ENCODE results near the gene AMBP.
"Not testable (repeated sequence)": the region's sequence is repeated elsewhere in the genome, so short reads cannot be mapped to it uniquely, and the experiment has no call there.

The AMBP gene

DNA sequence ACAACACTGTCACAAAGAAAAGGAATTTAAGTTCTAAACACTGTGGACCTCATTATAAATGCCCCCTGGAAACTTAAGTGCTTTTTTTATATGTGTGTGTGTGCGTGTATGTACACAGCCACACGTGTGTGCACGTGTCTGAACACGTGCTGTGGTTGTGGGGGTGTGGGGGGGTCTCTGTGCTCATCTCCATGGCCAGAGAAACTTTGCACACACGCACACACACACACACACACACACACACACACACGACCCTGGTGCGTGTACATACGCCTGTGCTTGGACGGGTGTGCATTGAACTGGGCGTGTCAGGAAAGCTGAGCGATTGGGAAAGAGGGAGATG lies 27.9 kb downstream of the AMBP start:
- no peak for DNase-seq

DNA sequence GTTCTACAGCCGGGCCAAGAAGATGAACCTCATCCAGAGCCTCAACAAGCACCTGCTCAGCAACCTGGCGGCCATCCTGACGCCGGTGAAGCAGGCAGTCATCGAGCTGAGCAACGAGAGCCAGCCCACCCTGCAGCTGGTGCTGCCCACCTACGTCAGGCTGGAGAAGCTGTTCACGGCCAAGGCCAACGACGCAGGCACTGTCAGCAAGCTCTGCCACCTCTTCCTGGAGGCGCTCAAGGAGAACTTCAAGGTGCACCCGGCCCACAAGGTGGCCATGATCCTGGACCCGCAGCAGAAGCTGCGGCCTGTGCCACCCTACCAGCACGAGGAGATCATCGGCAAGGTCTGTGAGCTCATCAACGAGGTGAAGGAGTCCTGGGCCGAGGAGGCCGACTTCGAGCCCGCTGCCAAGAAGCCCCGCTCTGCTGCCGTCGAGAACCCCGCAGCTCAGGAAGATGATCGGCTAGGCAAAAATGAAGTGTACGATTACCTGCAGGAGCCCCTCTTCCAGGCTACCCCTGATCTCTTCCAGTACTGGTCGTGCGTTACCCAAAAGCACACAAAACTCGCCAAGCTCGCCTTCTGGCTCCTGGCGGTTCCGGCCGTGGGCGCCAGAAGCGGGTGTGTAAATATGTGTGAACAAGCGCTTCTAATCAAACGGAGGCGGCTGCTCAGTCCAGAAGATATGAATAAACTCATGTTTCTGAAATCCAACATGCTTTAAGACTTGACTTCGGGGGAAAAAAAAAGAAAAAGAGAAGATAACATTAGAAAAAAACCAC lies 28.5 kb downstream of the AMBP start:
- DNase-seq: no peak

DNA sequence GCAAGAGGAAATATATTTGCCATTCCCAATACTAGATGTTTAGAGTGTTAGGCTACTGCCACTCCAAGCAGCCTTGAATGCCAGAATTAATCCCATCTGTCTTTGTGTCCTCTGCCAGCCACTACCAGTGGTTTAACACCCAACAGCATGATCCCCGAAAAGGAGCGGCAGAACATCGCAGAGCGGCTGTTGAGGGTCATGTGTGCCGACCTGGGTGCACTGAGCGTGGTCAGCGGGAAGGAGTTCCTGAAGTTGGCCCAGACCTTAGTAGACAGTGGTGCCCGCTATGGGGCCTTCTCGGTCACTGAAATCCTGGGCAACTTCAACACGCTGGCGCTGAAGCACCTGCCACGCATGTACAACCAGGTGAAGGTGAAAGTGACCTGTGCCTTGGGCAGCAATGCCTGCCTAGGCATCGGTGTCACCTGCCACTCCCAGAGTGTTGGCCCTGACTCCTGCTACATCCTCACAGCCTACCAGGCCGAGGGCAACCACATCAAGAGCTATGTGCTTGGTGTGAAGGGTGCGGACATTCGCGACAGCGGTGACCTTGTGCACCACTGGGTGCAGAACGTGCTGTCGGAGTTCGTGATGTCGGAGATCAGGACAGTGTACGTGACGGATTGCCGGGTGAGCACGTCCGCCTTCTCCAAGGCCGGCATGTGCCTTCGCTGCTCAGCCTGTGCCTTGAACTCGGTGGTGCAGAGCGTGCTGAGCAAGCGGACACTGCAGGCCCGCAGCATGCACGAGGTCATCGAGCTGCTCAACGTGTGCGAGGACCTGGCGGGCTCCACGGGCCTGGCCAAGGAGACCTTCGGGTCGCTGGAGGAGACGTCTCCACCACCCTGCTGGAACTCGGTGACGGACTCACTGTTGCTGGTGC lies 29.3 kb downstream of the AMBP start:
- no peak for DNase-seq

GRCh38 chr9:114047717-114048116 lies 30.4 kb downstream of the AMBP start:
- no peak for DNase-seq

- DNase-seq: no peak
Measured at GRCh38 chr9:114046875-114047274, 31.2 kb downstream of the AMBP start.

GRCh38 chr9:114046237-114046755 lies 31.8 kb downstream of the AMBP start:
- DNase-seq: no peak

DNA sequence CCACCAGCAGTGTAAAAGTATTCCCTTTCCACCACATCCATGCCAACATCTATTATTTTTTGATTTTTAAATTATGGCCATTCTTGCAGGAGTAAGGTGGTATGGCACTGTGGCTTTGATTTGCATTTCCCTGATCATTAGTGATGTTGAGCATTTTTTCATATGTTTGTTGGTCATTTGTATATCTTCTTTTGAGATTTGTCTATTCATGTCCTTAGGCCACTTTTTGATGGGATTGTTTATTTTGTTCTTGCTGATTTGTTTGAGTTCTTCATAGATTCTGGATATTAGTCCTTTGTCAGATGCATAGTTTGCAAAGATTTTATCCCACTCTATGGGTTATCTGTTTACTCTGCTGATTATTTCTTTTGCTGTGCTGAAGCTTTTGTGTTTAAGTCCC lies 34.4 kb downstream of the AMBP start:
- not testable (repeated sequence) for DNase-seq

DNA sequence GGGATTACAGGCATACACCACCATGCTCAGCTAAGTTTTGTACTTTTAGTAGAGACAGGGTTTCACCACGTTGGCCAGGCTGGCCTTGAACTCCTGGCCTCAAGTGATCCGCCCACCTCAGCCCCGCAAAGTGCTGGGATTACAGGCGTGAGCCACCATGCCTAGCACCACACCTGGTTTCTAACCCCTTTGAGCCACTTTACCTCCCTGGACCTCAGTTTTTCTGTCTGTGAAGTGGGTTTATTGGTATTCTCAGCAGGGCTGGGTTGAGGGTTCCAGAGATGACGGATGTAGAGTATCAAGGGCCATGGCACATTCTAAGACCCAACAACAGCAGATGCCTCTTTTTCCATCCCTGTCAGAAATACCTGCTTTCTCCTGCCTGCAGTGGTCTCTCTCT lies 38.6 kb downstream of the AMBP start:
- no peak for DNase-seq

DNA sequence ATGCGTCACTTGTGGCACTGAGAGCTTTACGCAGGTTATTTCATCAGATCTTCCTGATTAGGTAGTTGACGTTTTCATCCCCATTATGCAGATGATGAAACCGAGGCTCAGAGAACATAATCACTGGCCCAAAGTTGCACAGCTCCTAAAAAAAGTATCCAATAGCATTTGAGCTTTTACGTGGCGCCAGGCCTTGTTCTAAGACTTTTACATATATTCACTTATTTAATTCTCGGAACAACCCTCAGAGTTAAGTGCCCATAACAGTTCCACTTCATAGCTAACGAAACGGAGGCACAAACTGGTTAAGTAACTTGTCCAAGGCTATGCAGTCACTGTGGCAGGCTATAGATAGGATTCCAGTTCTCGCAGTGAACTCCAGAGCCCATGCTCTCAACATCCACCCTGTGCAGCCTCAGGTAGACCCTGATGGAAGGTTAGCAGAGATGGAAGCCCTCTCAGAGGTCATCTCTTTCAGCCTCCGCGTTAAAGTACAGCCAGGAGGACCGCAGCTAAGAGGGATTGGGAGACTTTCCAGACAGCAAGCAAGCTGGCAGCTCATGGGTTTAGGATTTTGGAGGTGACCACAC lies 39.3 kb downstream of the AMBP start:
- no peak for DNase-seq

GRCh38 chr9:114037961-114038723 lies 40.0 kb downstream of the AMBP start:
- DNase-seq: no peak

GRCh38 chr9:114037249-114037648 lies 40.9 kb downstream of the AMBP start:
- no peak for DNase-seq

DNA sequence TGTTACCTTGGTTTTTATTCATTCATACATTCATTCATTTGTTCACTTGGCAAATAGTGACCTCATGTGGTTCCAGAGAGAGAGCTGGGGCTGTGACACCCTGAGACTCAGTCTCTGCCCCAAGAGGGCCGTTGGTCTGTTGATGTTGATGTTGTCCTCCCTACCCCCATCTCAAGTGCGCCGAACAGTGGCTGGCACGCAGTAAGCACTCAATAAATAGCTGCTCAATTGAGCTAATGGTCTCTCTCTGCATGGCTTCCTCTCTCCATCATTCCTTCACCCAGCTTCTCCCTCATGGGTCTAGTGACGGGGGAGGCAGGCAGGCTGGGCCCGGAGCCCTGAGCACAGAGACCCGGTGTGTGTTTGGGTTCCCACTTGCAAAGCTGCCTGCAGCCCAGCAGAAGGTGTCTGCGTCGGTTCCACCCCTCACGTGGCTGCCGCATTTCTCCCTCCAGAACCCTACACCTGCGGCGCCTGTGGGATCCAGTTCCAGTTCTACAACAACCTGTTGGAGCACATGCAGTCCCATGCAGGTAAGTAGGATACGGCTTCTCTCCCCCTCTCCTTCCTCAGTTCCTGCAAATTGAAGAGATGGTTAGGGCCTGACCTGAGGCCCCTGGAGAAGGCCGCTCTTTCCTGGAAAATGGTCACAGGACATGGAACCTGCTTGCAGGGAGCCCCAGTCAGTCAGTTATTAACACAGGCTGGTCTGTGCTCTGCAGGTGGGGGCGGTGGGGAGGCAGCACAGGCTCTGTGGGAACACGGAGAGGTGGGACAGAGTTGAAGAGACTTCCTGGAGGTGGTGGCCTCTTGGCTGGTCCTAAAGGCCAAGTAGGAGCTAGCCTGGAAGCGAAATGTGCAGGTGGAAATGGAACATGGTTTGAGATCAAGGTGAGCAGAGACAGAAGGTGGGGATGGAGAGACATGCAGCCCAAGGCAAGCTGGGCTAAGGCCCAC lies 42.0 kb downstream of the AMBP start:
- no peak for DNase-seq

DNA sequence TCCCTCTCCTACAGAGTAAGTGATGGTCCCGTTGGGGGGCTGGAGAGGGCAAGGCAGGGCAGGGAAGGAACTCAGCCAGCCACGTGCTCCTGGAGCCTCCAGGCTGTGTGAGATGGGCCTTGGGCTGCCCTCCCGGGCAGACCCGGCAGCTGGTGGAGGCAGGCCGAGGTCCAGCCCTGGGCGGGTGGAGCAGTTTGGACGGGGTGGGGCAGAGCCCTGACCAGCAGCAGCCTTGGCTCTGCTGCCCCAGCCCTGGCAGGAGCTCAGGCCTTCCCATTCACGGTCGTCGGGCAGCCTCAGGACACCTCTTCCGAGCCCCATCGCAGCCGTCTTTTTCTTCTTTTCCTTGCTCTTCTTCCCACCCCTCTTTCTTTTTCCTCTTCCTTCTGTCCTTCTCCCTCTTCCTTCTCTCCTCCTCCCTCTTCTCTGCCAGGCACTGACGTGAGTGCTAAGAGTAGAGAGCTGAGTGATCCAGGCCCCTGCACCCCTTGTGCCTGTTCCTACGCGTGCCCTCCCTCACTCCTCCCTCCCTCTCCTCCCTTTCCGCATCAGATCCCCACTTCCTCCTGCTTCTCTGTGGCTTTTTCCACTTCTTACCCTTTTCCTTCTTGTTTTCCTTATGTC lies 42.8 kb downstream of the AMBP start:
- no peak for DNase-seq

- DNase-seq: no peak
Measured at GRCh38 chr9:114034661-114035062, 43.4 kb downstream of the AMBP start.

- DNase-seq: no peak
Measured at GRCh38 chr9:114034196-114034595, 43.9 kb downstream of the AMBP start.

DNA sequence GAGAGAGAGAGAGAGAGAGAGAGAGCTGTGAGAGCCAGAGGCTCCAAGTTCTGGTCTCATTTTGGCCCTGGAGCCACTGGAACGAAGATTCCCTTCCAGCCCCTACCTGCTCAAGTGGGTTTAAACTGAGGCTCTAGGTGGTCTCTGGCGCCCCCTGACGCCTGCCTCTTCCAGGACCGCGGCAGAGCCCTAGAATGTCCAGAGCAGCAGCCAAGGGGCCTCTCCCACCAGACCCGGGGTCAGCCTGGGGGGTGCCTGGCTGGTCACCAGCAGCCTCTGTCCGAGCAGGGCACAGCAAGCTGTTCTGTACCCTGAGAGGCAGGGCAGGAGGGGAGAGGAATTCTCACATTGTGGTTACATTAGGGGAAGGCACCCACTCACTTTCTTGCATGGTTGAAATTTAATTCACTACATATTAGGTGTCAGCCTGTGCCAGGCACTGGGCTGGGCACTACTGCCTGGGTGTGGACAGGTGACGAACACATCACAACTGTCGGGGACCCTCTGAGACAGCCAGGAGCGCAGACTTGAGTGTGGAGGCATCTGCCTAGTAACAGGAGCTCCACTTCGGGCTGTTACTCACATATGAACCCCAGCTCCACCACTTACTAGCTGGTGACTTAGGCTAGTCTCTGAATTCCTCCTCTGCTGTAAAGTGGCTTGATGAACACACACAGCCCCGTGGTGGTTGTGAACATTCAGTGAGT lies 44.5 kb downstream of the AMBP start:
- DNase-seq: no peak

DNA sequence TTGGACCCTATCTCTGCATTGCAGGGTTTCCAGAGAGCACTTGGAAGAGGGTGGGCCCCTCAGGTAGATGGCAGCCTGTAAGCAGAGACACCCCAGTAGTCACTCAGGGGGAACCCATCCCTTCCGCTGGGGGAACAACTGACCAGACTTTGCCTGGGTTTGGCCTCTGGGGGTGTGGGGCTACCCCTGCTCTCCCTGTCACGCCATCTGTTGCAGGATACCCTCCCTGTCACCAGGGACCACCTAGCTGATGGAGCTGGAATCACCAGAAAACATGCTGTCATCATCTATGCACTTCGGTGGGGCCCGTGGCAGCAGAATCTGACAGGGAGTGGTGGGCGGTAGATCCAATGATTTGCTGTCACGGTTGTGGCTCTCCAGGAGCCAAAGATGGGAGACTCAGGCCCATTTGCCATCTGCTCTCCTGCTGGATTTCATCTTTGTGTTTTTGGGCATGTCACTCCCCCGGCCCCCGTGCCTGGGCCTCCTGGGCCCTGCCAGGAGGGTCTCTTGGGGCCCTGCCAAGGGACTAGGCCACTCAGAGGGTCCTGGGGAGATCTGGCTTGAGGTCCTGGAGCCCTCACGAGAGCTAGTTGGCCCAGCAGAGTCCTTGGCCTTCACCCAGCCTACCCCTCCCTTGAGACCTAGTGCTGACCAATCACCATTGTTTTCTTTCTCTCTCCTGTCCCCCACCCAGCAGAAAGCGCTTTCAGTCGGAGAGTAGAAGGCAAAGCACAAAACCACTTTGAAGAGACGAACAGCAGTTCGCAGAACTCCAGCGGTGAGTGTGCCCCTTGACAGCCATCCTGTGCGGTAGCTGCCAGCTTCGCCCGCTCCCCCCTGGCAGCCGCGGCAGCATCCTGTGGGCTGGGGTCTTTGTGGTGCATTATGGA lies 45.9 kb downstream of the AMBP start:
- no peak for DNase-seq

DNA sequence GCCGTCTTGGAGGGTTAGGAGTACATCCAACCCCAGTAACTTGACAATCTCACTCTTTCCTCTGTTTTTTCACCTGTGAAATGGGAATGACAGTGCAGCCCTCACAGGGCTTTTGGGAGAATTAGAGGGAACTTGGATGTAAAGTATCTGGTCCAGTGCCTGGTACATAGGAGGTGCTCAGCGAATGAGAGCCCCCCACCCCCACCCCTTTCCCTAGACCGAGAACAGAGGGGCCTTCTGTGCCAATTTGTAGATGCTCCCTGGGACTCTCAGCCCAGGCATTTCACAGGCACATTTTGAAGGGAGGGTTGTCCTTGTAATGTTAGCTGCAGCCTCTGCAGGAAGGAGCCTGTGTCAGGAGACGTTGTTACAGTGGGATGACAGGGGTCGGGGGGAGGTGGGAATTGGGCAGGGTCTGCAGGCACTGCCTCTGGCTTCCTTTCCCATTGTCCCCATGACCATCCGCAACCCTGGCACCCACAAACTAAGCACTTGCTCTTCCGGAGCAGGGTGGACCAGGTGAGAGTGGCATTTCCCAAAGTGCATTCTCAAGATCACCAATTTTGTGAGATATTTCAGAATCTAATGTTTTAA lies 47.0 kb downstream of the AMBP start:
- DNase-seq: no peak

DNA sequence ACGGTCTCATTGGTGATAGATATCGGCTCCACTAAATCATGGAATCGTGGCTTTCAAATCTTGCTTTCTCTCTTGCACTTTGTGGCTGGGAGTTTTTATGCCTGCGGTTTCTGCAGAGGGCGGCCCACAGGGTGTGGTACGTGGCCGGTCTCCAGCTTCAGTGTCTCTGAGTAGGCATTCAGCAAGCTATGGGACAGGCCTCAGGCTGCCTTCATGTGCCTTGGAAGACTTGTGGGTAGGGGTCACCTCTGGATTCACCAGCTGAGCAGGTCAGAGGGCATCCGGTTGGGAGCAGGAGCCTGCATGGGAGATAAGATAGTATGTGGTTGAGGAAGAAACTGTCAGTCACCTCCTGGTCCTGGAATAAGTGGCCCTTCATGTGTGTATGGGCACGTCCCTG lies 47.7 kb downstream of the AMBP start:
- no peak for DNase-seq
